ENCODE results near the gene ADARB2.

ADARB2 gene

GRCh38 chr10:1378473-1378872 is 358.9 kb downstream of the ADARB2 start:
- in situ Hi-C loops (cut with HindIII; ENCODE audit: low sequenced_read_pairs): no loop called here

- in situ Hi-C loops (cut with HindIII; ENCODE audit: low sequenced_read_pairs): no loop called here
These were observed 359.5 kb downstream of the ADARB2 start for GRCh38 chr10:1377740-1378397.

DNA sequence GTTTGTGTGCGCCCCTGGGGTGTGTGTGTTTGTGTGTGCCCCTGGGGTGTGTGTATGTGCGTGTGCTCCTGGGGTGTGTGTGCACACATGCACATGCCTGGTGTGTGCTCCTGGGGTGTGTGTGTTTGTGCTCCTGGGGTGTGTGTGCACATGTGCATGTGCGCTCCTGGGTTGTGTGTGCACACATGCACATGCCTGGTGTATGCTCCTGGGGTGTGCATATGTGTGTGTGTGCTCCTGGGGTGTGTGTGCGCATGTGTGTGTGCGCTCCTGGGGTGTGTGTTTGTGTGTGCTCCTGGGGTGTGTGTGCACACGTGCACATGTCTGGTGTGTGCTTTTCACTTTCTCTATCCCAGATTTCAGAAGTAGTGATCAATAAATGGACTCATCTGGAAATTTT is 360.1 kb downstream of the ADARB2 start:
- in situ Hi-C loops (cut with HindIII; ENCODE audit: low sequenced_read_pairs): no loop called here

DNA sequence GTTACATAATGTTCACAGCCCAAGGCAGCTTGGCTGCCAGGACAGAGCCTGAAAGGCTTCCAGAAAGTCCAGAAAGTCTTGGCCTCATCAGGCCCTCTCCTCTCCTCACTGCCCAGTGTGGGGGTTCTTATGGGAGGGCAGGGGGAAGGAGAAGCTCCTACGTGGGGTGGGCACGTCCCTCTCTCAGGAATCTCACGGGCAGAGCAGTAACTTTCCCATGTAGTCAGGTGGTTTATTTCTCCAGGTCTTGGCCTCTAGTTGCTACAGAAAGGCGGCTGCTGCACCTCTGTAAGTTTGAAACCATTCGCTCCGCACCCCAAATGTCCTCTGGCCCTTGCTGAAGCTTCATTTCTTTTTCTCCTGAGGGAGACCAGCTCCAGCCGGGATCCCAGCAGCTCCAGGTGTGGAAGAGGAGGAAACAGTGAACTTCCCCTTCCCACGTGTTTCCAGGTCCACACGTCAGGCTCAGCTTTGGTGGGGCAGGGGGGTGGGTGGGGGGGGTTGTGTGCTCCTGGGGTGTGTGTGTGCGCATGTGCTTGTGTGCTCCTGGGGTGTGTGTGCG is 360.9 kb downstream of the ADARB2 start:
- in situ Hi-C loops (cut with HindIII; ENCODE audit: low sequenced_read_pairs): no loop called here

- in situ Hi-C loops (cut with HindIII; ENCODE audit: low sequenced_read_pairs): no loop called here
These were observed 361.8 kb downstream of the ADARB2 start for GRCh38 chr10:1375346-1376170.

DNA sequence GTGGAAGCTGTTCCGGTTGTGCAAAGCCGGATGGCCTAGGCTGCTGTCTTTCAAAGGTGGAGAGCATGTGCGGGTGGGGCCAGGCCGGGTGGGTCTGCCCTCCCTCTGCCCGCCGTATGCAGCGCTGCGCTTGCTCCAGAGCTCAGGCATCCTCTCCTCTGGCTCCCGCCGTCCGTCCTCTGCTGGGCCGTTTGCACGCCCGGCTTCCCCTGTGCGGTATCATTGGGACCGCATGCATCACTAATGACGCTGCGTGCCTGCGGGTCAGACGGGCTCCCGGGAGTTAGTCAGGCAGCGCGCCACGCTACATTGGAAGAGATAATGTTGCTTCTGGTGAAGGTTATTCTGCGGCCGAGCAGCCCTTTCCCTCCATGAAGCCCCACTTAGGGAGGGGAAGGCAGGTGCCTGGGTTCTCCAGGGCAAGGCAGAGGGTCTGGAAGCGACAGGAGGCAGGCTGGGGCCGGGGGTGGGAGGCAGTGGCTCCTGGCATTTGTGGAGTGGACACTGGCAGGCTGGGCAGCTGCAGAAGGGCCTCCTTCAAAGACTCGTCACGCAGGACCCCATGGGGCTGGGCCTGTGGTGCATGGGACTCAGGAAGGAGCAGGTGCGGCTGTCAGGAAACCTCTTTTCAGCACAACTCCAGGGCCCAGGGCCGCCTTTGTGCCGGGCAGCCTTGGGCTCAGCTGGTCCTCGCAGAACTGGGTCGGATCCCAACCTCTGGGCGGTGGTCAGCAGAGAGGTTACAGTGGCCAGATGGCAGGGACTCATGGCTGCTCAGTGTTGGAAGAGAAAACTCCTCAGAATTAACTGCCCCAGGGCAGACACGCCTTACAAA is 362.6 kb downstream of the ADARB2 start:
- in situ Hi-C loops (cut with HindIII; ENCODE audit: low sequenced_read_pairs): no loop called here

GRCh38 chr10:1373287-1373686 is 364.0 kb downstream of the ADARB2 start:
- in situ Hi-C loops (cut with HindIII; ENCODE audit: low sequenced_read_pairs): no loop called here

DNA sequence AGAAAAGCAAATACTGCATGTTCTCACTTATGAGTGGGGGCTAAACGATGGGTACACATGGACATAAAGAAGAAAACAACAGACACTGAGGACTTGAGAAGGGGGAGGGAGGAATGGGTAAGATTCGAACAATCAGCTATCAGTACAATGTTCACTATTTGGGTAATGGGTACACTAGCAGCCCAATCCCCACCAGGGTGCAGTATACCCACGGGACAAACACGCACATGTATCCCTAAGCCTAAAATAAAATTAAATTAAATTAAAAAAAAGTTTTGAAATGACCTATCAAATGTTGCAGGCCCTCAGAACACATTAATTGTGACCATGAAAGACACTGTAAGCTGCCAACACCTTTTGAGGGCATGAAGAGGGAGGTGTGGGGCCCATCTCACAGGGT is 365.1 kb downstream of the ADARB2 start:
- in situ Hi-C loops (cut with HindIII; ENCODE audit: low sequenced_read_pairs): no loop called here

GRCh38 chr10:1370298-1370697 is 367.0 kb downstream of the ADARB2 start:
- in situ Hi-C loops (cut with HindIII; ENCODE audit: low sequenced_read_pairs): no loop called here

GRCh38 chr10:1369665-1370064 is 367.7 kb downstream of the ADARB2 start:
- in situ Hi-C loops (cut with HindIII; ENCODE audit: low sequenced_read_pairs): no loop called here

DNA sequence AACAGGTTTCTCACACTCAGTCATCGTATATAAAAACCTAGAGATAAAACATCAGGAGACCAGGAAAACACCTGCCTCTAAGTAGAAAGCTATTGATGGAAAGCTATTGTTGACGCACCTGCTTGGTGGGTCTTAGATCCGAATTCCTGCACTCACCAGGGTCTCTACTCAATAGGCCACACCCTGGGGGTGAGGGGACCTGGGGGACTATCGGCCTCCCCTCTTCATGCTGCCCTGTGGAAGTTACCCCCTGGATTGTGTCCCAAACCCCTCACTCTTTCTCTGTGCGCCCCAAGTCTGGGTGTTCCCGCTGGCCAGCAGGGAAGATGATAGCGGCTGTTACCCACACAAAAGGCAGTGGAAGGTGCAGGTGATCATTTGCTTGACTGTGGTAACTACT is 368.1 kb downstream of the ADARB2 start:
- in situ Hi-C loops (cut with HindIII; ENCODE audit: low sequenced_read_pairs): no loop called here

- in situ Hi-C loops (cut with HindIII; ENCODE audit: low sequenced_read_pairs): no loop called here
These were observed 368.5 kb downstream of the ADARB2 start for GRCh38 chr10:1368842-1369171.

- in situ Hi-C loops (cut with HindIII; ENCODE audit: low sequenced_read_pairs): no loop called here
These were observed 369.1 kb downstream of the ADARB2 start for GRCh38 chr10:1367938-1368841.

GRCh38 chr10:1366811-1367425 is 370.4 kb downstream of the ADARB2 start:
- in situ Hi-C loops (cut with HindIII; ENCODE audit: low sequenced_read_pairs): no loop called here

GRCh38 chr10:1366322-1366691 is 371.0 kb downstream of the ADARB2 start:
- in situ Hi-C loops (cut with HindIII; ENCODE audit: low sequenced_read_pairs): no loop called here

DNA sequence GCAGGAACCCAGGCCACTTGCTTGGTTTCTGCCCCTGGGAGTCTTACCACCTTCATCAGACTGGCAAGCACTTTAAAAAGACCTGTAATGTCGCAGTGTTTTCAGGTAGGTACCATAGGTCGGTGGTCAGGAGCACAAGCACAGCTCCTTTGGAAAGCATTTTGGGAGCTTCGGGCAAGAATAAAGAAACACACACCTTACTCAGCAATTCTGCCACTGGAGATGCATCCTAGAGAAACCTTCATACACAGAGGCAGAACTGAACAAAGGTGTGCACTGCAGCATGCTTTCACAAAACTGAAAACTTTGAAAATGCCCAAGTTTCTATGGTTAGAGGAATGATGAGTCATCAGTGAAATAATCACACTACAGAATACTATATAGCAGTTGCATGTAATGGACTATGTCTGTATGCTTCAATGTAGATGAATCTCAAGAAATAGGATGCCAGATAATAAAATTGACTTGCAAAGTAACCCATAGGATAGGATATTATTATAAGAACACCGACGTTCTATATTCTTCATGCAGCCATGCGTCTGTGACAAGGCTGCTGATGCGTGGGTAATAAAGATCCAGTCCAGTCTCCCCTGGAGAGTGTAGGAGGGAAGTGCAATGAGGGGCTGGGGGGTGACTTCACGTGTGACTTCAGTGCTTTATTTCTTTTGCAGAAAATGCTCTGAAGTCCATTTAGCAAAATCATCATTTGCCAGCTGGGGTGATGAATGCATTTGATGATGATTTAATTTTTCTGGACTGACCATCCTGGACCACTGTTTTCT is 371.6 kb downstream of the ADARB2 start:
- in situ Hi-C loops (cut with HindIII; ENCODE audit: low sequenced_read_pairs): no loop called here

GRCh38 chr10:1364151-1364910 is 373.0 kb downstream of the ADARB2 start:
- in situ Hi-C loops (cut with HindIII; ENCODE audit: low sequenced_read_pairs): no loop called here

GRCh38 chr10:1363446-1364121 is 373.7 kb downstream of the ADARB2 start:
- in situ Hi-C loops (cut with HindIII; ENCODE audit: low sequenced_read_pairs): no loop called here
